ENCODE data around the gene LZTFL1. TPM values are rescaled to one million over a fixed set of nuclear protein-coding genes. Genes with fewer than 3 reads are reported as not detected.

LZTFL1 gene
- total RNA-seq, 1 experiment from 2014 or later: 10.6 TPM

DNA sequence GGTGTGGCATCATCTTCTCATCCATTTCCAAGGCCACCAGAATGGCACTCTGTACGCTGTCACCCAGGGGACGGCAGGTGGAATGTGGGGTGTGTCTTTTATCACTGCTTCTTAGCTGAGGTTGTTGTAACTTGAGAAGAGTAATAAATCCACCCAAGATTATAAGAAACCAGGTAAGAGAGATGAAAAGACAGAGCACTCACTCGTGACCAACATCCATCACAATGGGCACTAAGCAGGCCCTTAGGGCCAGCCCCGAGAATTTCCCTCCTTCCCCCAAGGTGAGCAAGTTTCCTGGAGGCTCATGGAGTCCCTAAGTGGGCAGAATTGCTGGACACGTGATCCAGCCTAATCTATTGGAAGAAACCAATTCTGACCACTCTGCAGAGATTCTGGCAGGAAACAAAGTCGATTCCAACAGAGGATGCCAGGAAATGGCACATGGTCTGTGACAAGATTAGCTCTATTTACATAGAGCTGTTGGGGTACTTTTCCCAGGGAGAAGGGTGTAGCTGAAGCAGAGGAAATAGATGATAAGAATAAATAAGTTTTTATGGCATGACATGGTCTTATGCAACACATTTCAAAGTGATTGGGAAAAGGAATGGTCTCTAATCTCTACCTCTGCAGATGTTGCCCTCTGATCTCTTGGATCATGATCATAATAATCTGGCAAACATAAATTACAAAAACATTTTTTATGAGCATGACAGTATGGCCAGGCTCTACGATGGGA, 68.0 kb downstream of the LZTFL1 start:
- BruUV-seq (replicated peaks): no TSS peak
- ChIA-PET POLR2A (ENCODE audit: low non-redundant PET) (no interaction called here), CTCF (no interaction called here)
- no peak overlapping the region for H3K27ac ChIP-seq (ENCODE audit: low read depth, low read length, poor library complexity, severe bottlenecking)
- intact Hi-C loops (cut with micrococcal nuclease; ENCODE audit: unreplicated experiment): no loop called here
- no peaks in the 10 kb centered on the region for H3K4me1 ChIP-seq (ENCODE audit: insufficient read depth, low read length, poor library complexity, severe bottlenecking)
- DNase-seq (ENCODE audit: low spot score): no peak
- TF ChIP-seq EZH2 (IDR thresholded peaks at IDR 0.05; ENCODE audit: borderline replicate concordance, low read depth, low read length, poor library complexity, severe bottlenecking) (no peak), CTCF (conservative IDR thresholded peaks at IDR 0.05; ENCODE audit: low read depth, low read length) (no peak)
- H3K4me3 ChIP-seq (ENCODE audit: low read depth, low read length, poor library complexity, severe bottlenecking): no peak overlapping the region
- H3K27me3 ChIP-seq (replicated peaks; ENCODE audit: insufficient read depth, low read depth, low read length, poor library complexity): no peaks in the 10 kb centered on the region
- H3K36me3 ChIP-seq (ENCODE audit: insufficient read depth, low read length, poor library complexity, severe bottlenecking): no peaks in the 10 kb centered on the region
- H3K9me3 ChIP-seq (ENCODE audit: low read depth, low read length, poor library complexity, severe bottlenecking): no peaks in the 10 kb centered on the region

Other genes with a start within 250 kb of the LZTFL1 start
- gene LIMD1, start 247.4 kb downstream of the LZTFL1 start, total RNA-seq (2021): 18.5 and 20.7 TPM in 2 replicates
- 29.8 and 32.8 TPM in 2 replicates for gene SACM1L, start 152.7 kb downstream of the LZTFL1 start, total RNA-seq (2021)
- not detected in 2 replicates for gene SLC6A20, start 45.6 kb downstream of the LZTFL1 start, total RNA-seq (2021)
- gene CCR9, start 44.4 kb upstream of the LZTFL1 start, total RNA-seq (2021): not detected in 2 replicates
- not detected in 2 replicates for gene CXCR6, start 101.3 kb upstream of the LZTFL1 start, total RNA-seq (2021)
- 7.4 and 7.9 TPM in 2 replicates for gene FYCO1, start 153.7 kb upstream of the LZTFL1 start, total RNA-seq (2021)
- not detected in 2 replicates for gene XCR1, start 185.4 kb upstream of the LZTFL1 start, total RNA-seq (2021)